Measurements from ENCODE around the gene MCOLN2. TPM values are rescaled to one million over a fixed set of nuclear protein-coding genes. Genes with fewer than 3 reads are reported as not detected.

MCOLN2 gene
- total RNA-seq, 1 donor from 2014 or later: not detected

DNA sequence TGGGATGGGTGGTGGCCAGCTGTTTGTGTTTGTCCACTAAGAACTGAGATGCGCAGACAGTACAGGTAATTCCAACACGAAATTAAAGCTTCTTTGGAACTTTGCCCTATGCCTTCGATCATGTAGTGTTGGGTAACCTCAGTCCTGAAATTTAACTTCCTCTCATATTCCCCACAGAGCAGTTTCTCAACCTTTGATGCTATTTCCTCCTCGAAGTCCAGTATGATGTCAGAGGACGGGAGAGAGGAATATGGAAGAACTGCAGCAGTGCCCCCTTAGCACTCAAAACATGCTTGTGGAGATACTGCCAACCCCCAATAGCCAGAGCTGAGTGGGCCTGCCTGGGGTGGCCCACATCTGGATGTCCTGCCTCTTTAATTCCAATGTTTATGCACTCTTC is 107.5 kb downstream of the MCOLN2 start:
- H3K36me3 Mint-ChIP-seq (ENCODE audit: unreplicated experiment): no peaks in the 10 kb centered on the region
- peaks cover 10% of the 10 kb centered on the region for H3K4me1 Mint-ChIP-seq (ENCODE audit: low read depth, unreplicated experiment)
- no peak for DNase-seq

DNA sequence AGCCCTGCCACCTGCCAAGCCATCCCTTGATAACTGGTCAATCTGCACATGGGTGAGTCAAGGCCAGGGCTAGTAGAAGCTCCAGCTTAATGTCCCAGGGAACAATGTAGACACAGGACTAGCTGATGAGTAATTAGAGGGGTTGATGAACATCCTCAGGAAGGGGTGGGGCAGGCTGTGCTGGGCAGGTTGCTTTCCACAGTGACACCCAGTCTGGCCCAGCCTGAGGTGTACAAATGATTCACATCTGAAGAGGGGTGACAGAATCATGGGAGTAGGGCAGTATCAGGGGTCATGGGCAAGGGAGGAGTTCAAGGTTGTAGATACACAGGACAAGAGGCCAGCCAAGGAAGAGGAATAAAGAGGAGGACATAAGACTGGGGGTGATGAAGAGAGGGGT is 108.2 kb downstream of the MCOLN2 start:
- DNase-seq: no peak
- H3K27ac Mint-ChIP-seq (ENCODE audit: unreplicated experiment): no peak overlapping the region
- TF ChIP-seq, protein P1, sequence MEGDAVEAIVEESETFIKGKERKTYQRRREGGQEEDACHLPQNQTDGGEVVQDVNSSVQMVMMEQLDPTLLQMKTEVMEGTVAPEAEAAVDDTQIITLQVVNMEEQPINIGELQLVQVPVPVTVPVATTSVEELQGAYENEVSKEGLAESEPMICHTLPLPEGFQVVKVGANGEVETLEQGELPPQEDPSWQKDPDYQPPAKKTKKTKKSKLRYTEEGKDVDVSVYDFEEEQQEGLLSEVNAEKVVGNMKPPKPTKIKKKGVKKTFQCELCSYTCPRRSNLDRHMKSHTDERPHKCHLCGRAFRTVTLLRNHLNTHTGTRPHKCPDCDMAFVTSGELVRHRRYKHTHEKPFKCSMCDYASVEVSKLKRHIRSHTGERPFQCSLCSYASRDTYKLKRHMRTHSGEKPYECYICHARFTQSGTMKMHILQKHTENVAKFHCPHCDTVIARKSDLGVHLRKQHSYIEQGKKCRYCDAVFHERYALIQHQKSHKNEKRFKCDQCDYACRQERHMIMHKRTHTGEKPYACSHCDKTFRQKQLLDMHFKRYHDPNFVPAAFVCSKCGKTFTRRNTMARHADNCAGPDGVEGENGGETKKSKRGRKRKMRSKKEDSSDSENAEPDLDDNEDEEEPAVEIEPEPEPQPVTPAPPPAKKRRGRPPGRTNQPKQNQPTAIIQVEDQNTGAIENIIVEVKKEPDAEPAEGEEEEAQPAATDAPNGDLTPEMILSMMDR (IDR thresholded peaks at IDR 0.05; ENCODE audit: partially characterized antibody, unreplicated experiment): no peak

More for the DNA sequence above, 107.5 kb downstream of the MCOLN2 start:
- Mint-ChIP-seq H3K4me3 (ENCODE audit: unreplicated experiment) (no peak overlapping the region), H3K27me3 (ENCODE audit: unreplicated experiment) (peaks cover 8% of the 10 kb centered on the region), H3K27ac (ENCODE audit: unreplicated experiment) (no peak overlapping the region), H3K9me3 (ENCODE audit: unreplicated experiment) (peaks cover 3% of the 10 kb centered on the region)
- TF ChIP-seq, protein P1 (IDR thresholded peaks at IDR 0.05; ENCODE audit: partially characterized antibody, unreplicated experiment): no peak

DNA sequence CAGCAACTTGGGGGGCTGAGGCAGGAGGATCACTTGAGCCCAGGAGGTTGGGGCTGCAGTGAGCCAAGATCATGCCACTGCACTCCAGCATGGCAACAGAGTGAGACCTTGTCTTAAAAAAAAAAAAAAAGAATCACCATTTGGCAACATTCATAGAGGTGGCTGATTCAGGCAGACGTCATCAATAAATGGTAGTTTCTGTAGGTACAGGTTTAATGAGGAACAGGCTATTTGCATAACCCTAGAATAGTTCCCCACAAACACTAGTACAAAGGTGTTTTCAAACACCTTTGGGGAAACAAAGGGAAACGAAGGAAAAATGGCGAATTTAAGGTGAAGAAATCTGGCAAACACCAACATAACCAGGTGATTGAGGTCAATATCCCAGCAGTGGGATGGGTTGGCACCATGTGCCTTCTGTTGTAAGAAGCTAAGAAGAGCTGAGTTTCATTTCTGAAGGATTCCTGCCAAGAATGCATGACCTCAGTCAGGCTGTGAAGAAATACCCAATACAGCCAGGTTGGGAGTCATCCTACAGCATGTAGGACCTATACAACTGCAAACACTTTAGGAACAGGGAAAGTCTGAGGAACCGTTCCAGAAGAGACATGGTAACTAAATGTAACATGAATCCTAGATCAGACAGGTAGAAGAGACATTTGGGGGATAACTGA is 109.5 kb downstream of the MCOLN2 start:
- no peaks in the 10 kb centered on the region for H3K36me3 Mint-ChIP-seq (ENCODE audit: unreplicated experiment)
- TF ChIP-seq, protein P1 (IDR thresholded peaks at IDR 0.05; ENCODE audit: partially characterized antibody, unreplicated experiment): no peak
- DNase-seq: no peak
- H3K9me3 Mint-ChIP-seq (ENCODE audit: unreplicated experiment): peaks cover 2% of the 10 kb centered on the region
- no peak overlapping the region for H3K27ac Mint-ChIP-seq (ENCODE audit: unreplicated experiment)
- H3K27me3 Mint-ChIP-seq (ENCODE audit: unreplicated experiment): peaks cover 2% of the 10 kb centered on the region
- peaks cover 10% of the 10 kb centered on the region for H3K4me1 Mint-ChIP-seq (ENCODE audit: low read depth, unreplicated experiment)
- H3K4me3 Mint-ChIP-seq (ENCODE audit: unreplicated experiment): no peak overlapping the region

More for the DNA sequence above, 108.2 kb downstream of the MCOLN2 start:
- peaks cover 8% of the 10 kb centered on the region for H3K27me3 Mint-ChIP-seq (ENCODE audit: unreplicated experiment)
- H3K9me3 Mint-ChIP-seq (ENCODE audit: unreplicated experiment): peaks cover 3% of the 10 kb centered on the region
- H3K4me1 Mint-ChIP-seq (ENCODE audit: low read depth, unreplicated experiment): peaks cover 10% of the 10 kb centered on the region
- H3K4me3 Mint-ChIP-seq (ENCODE audit: unreplicated experiment): peak overlapping the region; percentile 35
- H3K36me3 Mint-ChIP-seq (ENCODE audit: unreplicated experiment): no peaks in the 10 kb centered on the region

DNA sequence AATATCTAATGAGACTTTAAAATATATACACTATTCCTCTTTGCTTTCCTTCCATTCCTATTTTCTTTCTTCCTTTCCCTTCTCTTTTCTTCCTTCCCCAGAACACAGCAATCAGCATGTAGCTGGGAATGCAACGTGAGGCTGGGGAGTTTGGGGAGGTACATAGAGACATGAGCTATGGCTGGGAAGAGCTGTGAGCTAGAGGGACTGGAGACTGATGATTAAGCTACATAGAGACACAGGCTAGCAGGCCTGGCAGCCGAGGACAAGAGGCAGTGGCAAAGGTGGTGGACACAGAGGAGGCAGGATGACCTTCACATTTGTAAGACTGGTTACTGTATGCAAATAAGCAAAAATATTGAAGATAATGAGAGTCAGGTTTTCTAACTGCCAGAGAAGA is 111.4 kb downstream of the MCOLN2 start:
- Mint-ChIP-seq H3K9me3 (ENCODE audit: unreplicated experiment) (no peaks in the 10 kb centered on the region), H3K4me3 (ENCODE audit: unreplicated experiment) (no peak overlapping the region), H3K27me3 (ENCODE audit: unreplicated experiment) (no peaks in the 10 kb centered on the region), H3K4me1 (ENCODE audit: low read depth, unreplicated experiment) (peaks cover 4% of the 10 kb centered on the region), H3K27ac (ENCODE audit: unreplicated experiment) (no peak overlapping the region), H3K36me3 (ENCODE audit: unreplicated experiment) (peaks cover 8% of the 10 kb centered on the region)
- TF ChIP-seq, protein P1 (IDR thresholded peaks at IDR 0.05; ENCODE audit: partially characterized antibody, unreplicated experiment): no peak
- no peak for DNase-seq

DNA sequence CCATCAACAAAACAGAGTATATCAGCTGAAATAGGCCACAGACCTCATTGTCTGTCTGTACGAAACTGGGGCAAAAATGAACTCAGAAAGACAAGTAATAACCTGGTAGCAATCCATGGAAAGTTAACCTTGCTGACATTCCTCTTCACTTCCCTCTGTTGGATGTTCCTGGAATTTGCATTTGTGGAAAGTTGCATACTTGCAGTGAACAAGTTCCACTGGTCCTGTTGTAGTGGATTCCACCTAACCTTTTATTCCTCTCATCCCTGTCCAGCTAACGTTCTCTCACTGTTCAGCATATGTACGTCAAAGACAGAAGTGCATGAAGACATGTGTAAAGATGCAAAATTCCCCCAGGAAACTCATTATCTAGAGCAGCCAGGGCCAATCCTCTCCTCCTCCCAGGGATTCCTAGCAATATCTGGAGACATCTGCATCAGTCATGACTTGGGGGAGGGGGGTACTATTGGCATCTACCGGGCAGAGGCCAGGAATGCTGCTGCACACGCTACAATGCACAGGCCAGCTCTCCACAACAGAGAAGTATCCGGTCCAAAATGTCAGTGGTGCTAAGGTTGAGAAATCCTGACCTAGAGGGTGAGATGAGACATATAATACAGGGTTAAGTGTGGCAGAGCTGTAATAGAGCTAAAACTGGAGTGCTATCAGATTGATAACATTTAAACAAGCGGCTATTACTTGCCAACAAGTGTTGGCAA is 112.1 kb downstream of the MCOLN2 start:
- Mint-ChIP-seq H3K4me3 (ENCODE audit: unreplicated experiment) (no peak overlapping the region), H3K27me3 (ENCODE audit: unreplicated experiment) (no peaks in the 10 kb centered on the region), H3K9me3 (ENCODE audit: unreplicated experiment) (no peaks in the 10 kb centered on the region), H3K36me3 (ENCODE audit: unreplicated experiment) (peaks cover 8% of the 10 kb centered on the region), H3K4me1 (ENCODE audit: low read depth, unreplicated experiment) (peaks cover under 1% of the 10 kb centered on the region), H3K27ac (ENCODE audit: unreplicated experiment) (no peak overlapping the region)
- TF ChIP-seq, protein P1 (IDR thresholded peaks at IDR 0.05; ENCODE audit: partially characterized antibody, unreplicated experiment): no peak
- no peak for DNase-seq
